ENCODE data around the gene RUNX1.

The RUNX1 gene

GRCh38 chr21:34900376-34900775, 148.7 kb downstream of the RUNX1 start:
- no peak for TF ChIP-seq POLR2A (IDR thresholded peaks at IDR 0.05; ENCODE audit: low read depth, low read length)
- FAIRE-seq, result peak; percentile 60
- DNase-seq (ENCODE audit: insufficient read length, low spot score), result no peak

- FAIRE-seq (no peak), DNase-seq (ENCODE audit: insufficient read length, low spot score) (no peak)
- TF ChIP-seq POLR2A (IDR thresholded peaks at IDR 0.05; ENCODE audit: low read depth, low read length), result no peak
These were observed 149.3 kb downstream of the RUNX1 start for GRCh38 chr21:34899760-34900159.

- DNase-seq (ENCODE audit: insufficient read length, low spot score) (no peak), FAIRE-seq (no peak)
- TF ChIP-seq POLR2A (IDR thresholded peaks at IDR 0.05; ENCODE audit: low read depth, low read length), result no peak
These were observed 149.8 kb downstream of the RUNX1 start for GRCh38 chr21:34899302-34899701.

- no peak for TF ChIP-seq POLR2A (IDR thresholded peaks at IDR 0.05; ENCODE audit: low read depth, low read length)
- FAIRE-seq (no peak), DNase-seq (ENCODE audit: insufficient read length, low spot score) (no peak)
These were observed 151.3 kb downstream of the RUNX1 start for GRCh38 chr21:34897828-34898227.

- TF ChIP-seq POLR2A (IDR thresholded peaks at IDR 0.05; ENCODE audit: low read depth, low read length), result no peak
- FAIRE-seq (no peak), DNase-seq (ENCODE audit: insufficient read length, low spot score) (no peak)
These were observed 154.7 kb downstream of the RUNX1 start for GRCh38 chr21:34894401-34894800.

GRCh38 chr21:34892209-34892608, 156.9 kb downstream of the RUNX1 start:
- peak; percentile 36 for DNase-seq (ENCODE audit: insufficient read length, low spot score)
- TF ChIP-seq POLR2A (IDR thresholded peaks at IDR 0.05; ENCODE audit: low read depth, low read length), result no peak
- no peak for FAIRE-seq

GRCh38 chr21:34891613-34891943, 157.5 kb downstream of the RUNX1 start:
- FAIRE-seq (no peak), DNase-seq (ENCODE audit: insufficient read length, low spot score) (no peak)
- TF ChIP-seq POLR2A (IDR thresholded peaks at IDR 0.05; ENCODE audit: low read depth, low read length), result no peak

GRCh38 chr21:34890724-34891612, 158.1 kb downstream of the RUNX1 start:
- no peak for FAIRE-seq
- TF ChIP-seq POLR2A (IDR thresholded peaks at IDR 0.05; ENCODE audit: low read depth, low read length), result no peak
- DNase-seq (ENCODE audit: insufficient read length, low spot score), result peak; percentile 26

- FAIRE-seq, result no peak
- no peak for TF ChIP-seq POLR2A (IDR thresholded peaks at IDR 0.05; ENCODE audit: low read depth, low read length)
These were observed 158.7 kb downstream of the RUNX1 start for GRCh38 chr21:34890470-34890723.

GRCh38 chr21:34889676-34890469, 159.2 kb downstream of the RUNX1 start:
- peak; percentile 78 for DNase-seq (ENCODE audit: insufficient read length, low spot score)
- FAIRE-seq, result no peak
- peak; percentile 43 for TF ChIP-seq POLR2A (IDR thresholded peaks at IDR 0.05; ENCODE audit: low read depth, low read length)

More at GRCh38 chr21:34890470-34890723, 158.7 kb downstream of the RUNX1 start:
- DNase-seq (ENCODE audit: insufficient read length, low spot score), result no peak

- peak; percentile 38 for DNase-seq (ENCODE audit: insufficient read length, low spot score)
These were observed 159.8 kb downstream of the RUNX1 start for GRCh38 chr21:34889320-34889675.

GRCh38 chr21:34888569-34889319, 160.4 kb downstream of the RUNX1 start:
- DNase-seq (ENCODE audit: insufficient read length, low spot score) (peak; percentile 96), FAIRE-seq (no peak)
- peak; percentile 97 for TF ChIP-seq POLR2A (IDR thresholded peaks at IDR 0.05; ENCODE audit: low read depth, low read length)

More at GRCh38 chr21:34889320-34889675, 159.8 kb downstream of the RUNX1 start:
- TF ChIP-seq POLR2A (IDR thresholded peaks at IDR 0.05; ENCODE audit: low read depth, low read length), result no peak
- FAIRE-seq, result no peak

GRCh38 chr21:34887725-34888568, 161.2 kb downstream of the RUNX1 start:
- FAIRE-seq (peak; percentile 57), DNase-seq (ENCODE audit: insufficient read length, low spot score) (peak; percentile 76)
- peak; percentile 64 for TF ChIP-seq POLR2A (IDR thresholded peaks at IDR 0.05; ENCODE audit: low read depth, low read length)
